ENCODE measurements around the gene PPP1R1C. TPM values are rescaled to one million over a fixed set of nuclear protein-coding genes. Genes with fewer than 3 reads are reported as not detected.

Gene PPP1R1C
- 1.4 TPM in 1 of 2 replicates, not detected in the other for total RNA-seq (ENCODE audit: low replicate concordance)

GRCh38 chr2:181985632-181986205 lies at the start of gene PPP1R1C:
Gene PPP1R1C, plus strand, starts transcription at chr2:181985853. Its CDS starts 258 bp downstream, at chr2:181986111.
- no peak for DNase-seq (ENCODE audit: low read depth)
- no peak for TF ChIP-seq CTCF (IDR thresholded peaks at IDR 0.05; ENCODE audit: insufficient read depth, low read length)
- no peak within 1 kb of the TSS for H3K4me3 ChIP-seq (ENCODE audit: low read depth, low read length)

- peak; percentile 36 for DNase-seq (ENCODE audit: low read depth)
- no peak for TF ChIP-seq CTCF (IDR thresholded peaks at IDR 0.05; ENCODE audit: insufficient read depth, low read length)
- H3K4me3 ChIP-seq (ENCODE audit: low read depth, low read length), result no peak overlapping the region
These were observed 48.2 kb upstream of the PPP1R1C start for GRCh38 chr2:181937473-181937872.

GRCh38 chr2:181943411-181944124 lies 42.1 kb upstream of the PPP1R1C start:
- no peak overlapping the region for H3K4me3 ChIP-seq (ENCODE audit: low read depth, low read length)
- TF ChIP-seq CTCF (IDR thresholded peaks at IDR 0.05; ENCODE audit: insufficient read depth, low read length), result no peak

GRCh38 chr2:181944164-181944913 lies 41.3 kb upstream of the PPP1R1C start:
- TF ChIP-seq CTCF (IDR thresholded peaks at IDR 0.05; ENCODE audit: insufficient read depth, low read length), result no peak
- H3K4me3 ChIP-seq (ENCODE audit: low read depth, low read length), result no peak overlapping the region
- no peak for DNase-seq (ENCODE audit: low read depth)

More at GRCh38 chr2:181943411-181944124, 42.1 kb upstream of the PPP1R1C start:
- no peak for DNase-seq (ENCODE audit: low read depth)

- no peak overlapping the region for H3K4me3 ChIP-seq (ENCODE audit: low read depth, low read length)
- no peak for TF ChIP-seq CTCF (IDR thresholded peaks at IDR 0.05; ENCODE audit: insufficient read depth, low read length)
- DNase-seq (ENCODE audit: low read depth), result no peak
These were observed 40.8 kb upstream of the PPP1R1C start for GRCh38 chr2:181944914-181945291.

GRCh38 chr2:181946444-181947127 lies 39.1 kb upstream of the PPP1R1C start:
- no peak for TF ChIP-seq CTCF (IDR thresholded peaks at IDR 0.05; ENCODE audit: insufficient read depth, low read length)
- no peak for DNase-seq (ENCODE audit: low read depth)
- H3K4me3 ChIP-seq (ENCODE audit: low read depth, low read length), result no peak overlapping the region

All from fibroblast of the aortic adventitia (primary cell).